NCI-H146 (cell line): ENCODE data around the gene ABTB2.
"Not testable (repeated sequence)": the region's sequence is repeated elsewhere in the genome, so short reads cannot be mapped to it uniquely, and the experiment has no call there.

Experiments used
- DNase-seq: peaks from one replicate; lab custom pipeline; 2025; lab: John Stamatoyannopoulos, UW

Gene ABTB2

GRCh38 chr11:34262531-34263081, 95.2 kb downstream of the ABTB2 start:
- DNase-seq = peak; percentile 49

GRCh38 chr11:34261820-34262219, 96.0 kb downstream of the ABTB2 start:
- DNase-seq = no peak

- no peak for DNase-seq
Observed at GRCh38 chr11:34261095-34261494, 96.7 kb downstream of the ABTB2 start.

GRCh38 chr11:34260072-34260575, 97.7 kb downstream of the ABTB2 start:
- no peak for DNase-seq

- DNase-seq = no peak
Observed at GRCh38 chr11:34259087-34259486, 98.7 kb downstream of the ABTB2 start.

- DNase-seq = no peak
Observed at GRCh38 chr11:34256626-34257025, 101.2 kb downstream of the ABTB2 start.

GRCh38 chr11:34256150-34256549, 101.7 kb downstream of the ABTB2 start:
- DNase-seq = no peak

- no peak for DNase-seq
Observed at GRCh38 chr11:34255101-34255500, 102.7 kb downstream of the ABTB2 start.

GRCh38 chr11:34254011-34254410, 103.8 kb downstream of the ABTB2 start:
- DNase-seq = no peak

GRCh38 chr11:34252651-34253050, 105.2 kb downstream of the ABTB2 start:
- DNase-seq = peak; percentile 84

GRCh38 chr11:34252015-34252414, 105.8 kb downstream of the ABTB2 start:
- no peak for DNase-seq

GRCh38 chr11:34251589-34251980, 106.2 kb downstream of the ABTB2 start:
- no peak for DNase-seq

GRCh38 chr11:34250732-34251588, 106.8 kb downstream of the ABTB2 start:
- no peak for DNase-seq

- no peak for DNase-seq
Observed at GRCh38 chr11:34250211-34250610, 107.6 kb downstream of the ABTB2 start.

GRCh38 chr11:34249439-34249838, 108.4 kb downstream of the ABTB2 start:
- no peak for DNase-seq

- DNase-seq = not testable (repeated sequence)
Observed at GRCh38 chr11:34246511-34246910, 111.3 kb downstream of the ABTB2 start.

- no peak for DNase-seq
Observed at GRCh38 chr11:34245041-34245440, 112.8 kb downstream of the ABTB2 start.

- DNase-seq = no peak
Observed at GRCh38 chr11:34243600-34244464, 114.0 kb downstream of the ABTB2 start.

- no peak for DNase-seq
Observed at GRCh38 chr11:34242037-34242625, 115.7 kb downstream of the ABTB2 start.

- DNase-seq = no peak
Observed at GRCh38 chr11:34240150-34240494, 117.7 kb downstream of the ABTB2 start.

- no peak for DNase-seq
Observed at GRCh38 chr11:34239465-34240149, 118.2 kb downstream of the ABTB2 start.

- DNase-seq = no peak
Observed at GRCh38 chr11:34238966-34239365, 118.8 kb downstream of the ABTB2 start.
